Liver (tissue), 9 donors: ENCODE results near the gene FOXR1. TPM values are rescaled to one million over a fixed set of nuclear protein-coding genes. Genes with fewer than 3 reads are reported as not detected.

Source experiments
- DNase-seq: peaks from one replicate; pipeline ENCODE4 v3.0.0-alpha.2; 2017; ENCODE audit warnings: low spot score
- H3K27ac ChIP-seq, 2 donors: one replicate each; pipeline ENCODE4 v1.7.0; 2013; ENCODE audit warnings: inconsistent platforms in 2 of 2, low read length in 2 of 2, control low read depth in 1 of 2, low read depth in 1 of 2, mild to moderate bottlenecking in 1 of 2
- H3K27me3 ChIP-seq, 4 donors: one replicate each; pipeline versions ENCODE4 v1.6.1 to v1.7.0; 2013; ENCODE audit warnings: low read length in 3 of 4, inconsistent platforms in 1 of 4, mild to moderate bottlenecking in 1 of 4, moderate library complexity in 1 of 4; ENCODE audit not compliant: control insufficient read depth in 4 of 4, insufficient read depth in 4 of 4
- H3K36me3 ChIP-seq, 4 donors: one replicate each; pipeline versions ENCODE4 v1.6.1 to v1.7.0; 2013; ENCODE audit warnings: low read length in 3 of 4, mild to moderate bottlenecking in 3 of 4, low read depth in 1 of 4, moderate library complexity in 1 of 4; ENCODE audit not compliant: control insufficient read depth in 4 of 4, insufficient read depth in 3 of 4
- H3K4me1 ChIP-seq, 4 donors: one replicate each; pipeline versions ENCODE4 v1.6.1 to v1.7.0; 2013; ENCODE audit warnings: low read length in 3 of 4, mild to moderate bottlenecking in 3 of 4, moderate library complexity in 1 of 4; ENCODE audit not compliant: control insufficient read depth in 4 of 4, insufficient read depth in 4 of 4
- H3K4me3 ChIP-seq, 3 donors: one replicate each; pipeline versions ENCODE4 v1.6.1 to v1.7.0; 2013; ENCODE audit warnings: low read length in 3 of 3, control low read depth in 1 of 3, low read depth in 1 of 3, mild to moderate bottlenecking in 1 of 3
- H3K9ac ChIP-seq, 2 donors: one replicate each; pipeline ENCODE4 v1.7.0; 2013; ENCODE audit warnings: low read length in 2 of 2, mild to moderate bottlenecking in 2 of 2, moderate library complexity in 2 of 2, control low read depth in 1 of 2, low read depth in 1 of 2
- H3K9me3 ChIP-seq, 4 donors: one replicate each; pipeline versions ENCODE4 v1.6.1 to v1.7.0; 2013; ENCODE audit warnings: low read length in 3 of 4; ENCODE audit not compliant: control insufficient read depth in 4 of 4
- FOXA2 ChIP-seq: IDR thresholded peaks from 2 replicates; pipeline ENCODE4 v1.6.1; 2016; ENCODE audit warnings: antibody characterized with exemption
- GABPA ChIP-seq, 2 donors: IDR thresholded peaks in 1 of 2; conservative IDR thresholded peaks in 1 of 2; 2 replicates each; pipeline ENCODE4 v1.6.1; 2016; ENCODE audit warnings: antibody characterized with exemption in 2 of 2, mild to moderate bottlenecking in 1 of 2, moderate library complexity in 1 of 2
- HNF4A ChIP-seq, 2 donors: conservative IDR thresholded peaks; 2 replicates each; pipeline ENCODE4 v1.6.1; 2016; ENCODE audit warnings: antibody characterized with exemption in 2 of 2, mild to moderate bottlenecking in 2 of 2
- NR2F2 ChIP-seq: IDR thresholded peaks from 2 replicates; pipeline ENCODE4 v1.6.1; 2016; ENCODE audit warnings: antibody characterized with exemption
- RAD21 ChIP-seq, 2 donors: IDR thresholded peaks; 2 replicates each; pipeline ENCODE4 v1.6.1; 2016; ENCODE audit warnings: antibody characterized with exemption in 2 of 2, mild to moderate bottlenecking in 2 of 2
- RXRA ChIP-seq, 2 donors: IDR thresholded peaks; 2 replicates each; pipeline ENCODE4 v1.6.1; 2017 to 2018; ENCODE audit warnings: antibody characterized with exemption in 2 of 2, mild to moderate bottlenecking in 1 of 2
- SP1 ChIP-seq: IDR thresholded peaks from 2 replicates; pipeline ENCODE4 v1.6.1; 2018; ENCODE audit warnings: antibody characterized with exemption, mild to moderate bottlenecking
- WGBS: extraction: QIAGEN DNeasy Blood & Tissue Kit; methylation state at CpG from one replicate; pipeline ENCODE4 v1.1.7; 2013; 5-methylcytosine and 5-hydroxymethylcytosine counted together
- polyA plus RNA-seq, 2 donors: library from polyadenylated mRNA; stranded (reverse) in 1 of 2; unstranded in 1 of 2; fragments of 200-250 nt in 1 of 2; fragments of >200 nt in 1 of 2; fragmentation: Nextera tagmentation in 1 of 2; extraction: Ambion mirVana in 1 of 2; gene quantifications; one replicate each; pipeline versions ENCODE4 v1.2.1 to v1.2.3, GENCODE V29; 2013 to 2015
- total RNA-seq, 2 donors: library from RNA; depleted of rRNA; stranded (reverse); fragments of >200 nt; gene quantifications; one replicate each; pipeline ENCODE4 v1.2.3, GENCODE V29; 2014
- TF ChIP-seq, protein P1 (sequence below): fragments of 150-350 bp; IDR thresholded peaks from 2 replicates; pipeline ENCODE4 v1.5.1; 2017; ENCODE audit warnings: improper control_type of control experiment, low read depth, low read length; ENCODE audit not compliant: missing input control
- TF ChIP-seq, protein P2 (sequence below): IDR thresholded peaks from 2 replicates; pipeline ENCODE4 v1.6.1; 2016; ENCODE audit warnings: antibody characterized with exemption
- TF ChIP-seq, protein P3 (sequence below): IDR thresholded peaks from 2 replicates; pipeline ENCODE4 v1.6.1; 2016; ENCODE audit warnings: antibody characterized with exemption, mild to moderate bottlenecking
- TF ChIP-seq, protein P4 (sequence below): IDR thresholded peaks from 2 replicates; pipeline ENCODE4 v1.6.1; 2016; ENCODE audit warnings: antibody characterized with exemption
- donor health status: healthy.
- donor health status: healthy.
- donor health status: healthy.
- donor health status: healthy.
- donor health status: healthy.

Gene FOXR1
- total and polyA plus RNA-seq, 4 donors, result not detected

DNA sequence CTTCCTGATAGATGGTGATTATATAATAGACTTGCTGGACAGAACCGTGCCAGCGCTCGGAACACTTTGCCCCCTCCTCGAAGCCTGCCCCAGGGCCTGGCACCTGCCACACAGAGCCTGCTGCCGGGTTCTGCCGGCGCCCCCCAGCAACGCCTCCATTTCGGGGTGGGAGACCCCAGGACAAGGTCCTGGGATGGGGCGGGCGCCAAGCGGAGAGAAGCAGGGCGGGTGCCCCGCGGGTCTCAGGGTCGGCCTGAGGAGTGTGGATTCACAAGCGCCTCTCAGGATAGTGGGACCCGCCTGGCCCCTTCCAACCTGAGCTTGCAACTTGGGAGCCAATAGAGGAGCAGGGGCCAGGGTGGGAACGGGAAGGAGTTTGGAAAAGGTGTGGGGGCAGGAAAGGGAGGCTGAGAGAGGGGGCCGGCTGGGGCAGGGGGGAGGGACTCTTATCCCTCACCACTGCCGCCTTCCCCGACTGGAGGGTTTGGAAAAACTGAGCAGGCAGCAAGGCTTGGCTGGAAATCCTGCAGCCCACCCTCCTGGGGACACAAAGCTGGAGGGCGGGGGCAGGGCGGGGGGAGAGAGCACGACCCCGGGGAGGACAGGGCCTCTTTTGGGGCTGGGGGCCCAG, 42.6 kb upstream of the FOXR1 start:
- H3K4me1 ChIP-seq, result peaks cover 2 to 37% (median 26%) of the 10 kb centered on the region in 4 donors
- no peak for DNase-seq
- H3K27ac ChIP-seq, result peak overlapping the region; percentile 97 to 99

DNA sequence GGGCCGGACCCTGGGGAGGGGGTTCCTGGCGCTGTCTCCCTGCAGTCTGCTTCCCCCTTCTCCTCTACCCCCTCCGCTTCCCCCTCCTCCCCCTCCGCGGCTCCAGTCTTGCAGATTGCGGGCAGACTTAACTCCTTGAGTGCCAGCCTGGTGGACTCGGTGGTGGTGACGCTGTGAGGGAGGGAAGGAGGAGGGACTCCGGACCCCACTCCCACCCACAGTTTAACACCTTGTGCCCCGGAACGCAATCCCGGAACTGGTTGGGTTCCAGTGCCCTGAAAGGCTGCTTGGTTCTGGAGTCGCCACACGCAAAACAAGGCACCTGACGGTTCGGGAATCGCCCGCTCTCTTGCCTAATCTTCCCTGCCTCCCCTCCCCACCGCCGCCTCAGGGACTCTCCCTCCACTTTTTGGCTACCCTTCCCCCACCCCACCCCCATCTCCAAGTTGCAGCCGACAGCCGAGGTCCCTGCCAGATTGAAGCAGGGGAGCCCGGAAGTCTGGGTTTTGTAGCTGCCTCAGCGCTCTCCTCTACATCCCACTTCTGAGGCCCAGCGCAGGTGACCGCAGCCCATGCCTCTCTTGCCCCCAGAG, 42.0 kb upstream of the FOXR1 start:
- DNase-seq, result no peak
- H3K27me3 ChIP-seq, result no peaks in the 10 kb centered on the region
- peak overlapping the region; percentile 72 to 90 (median 81) for H3K4me3 ChIP-seq
- H3K9ac ChIP-seq, result peak overlapping the region in 1 of 2 donors; percentile 45
- H3K4me1 ChIP-seq, result peaks cover 1 to 32% (median 22%) of the 10 kb centered on the region in 4 donors
- under 1% methylated on average over 24 of the region's 26 CpGs for WGBS
- H3K27ac ChIP-seq, result peak overlapping the region; percentile 97 to 99
- no peak for TF ChIP-seq GABPA (IDR thresholded peaks at IDR 0.05 in 1 of 2, conservative IDR thresholded peaks at IDR 0.05 in 1 of 2)
- TF ChIP-seq SP1, result no peak
- TF ChIP-seq NR2F2, result no peak
- TF ChIP-seq, protein P1, sequence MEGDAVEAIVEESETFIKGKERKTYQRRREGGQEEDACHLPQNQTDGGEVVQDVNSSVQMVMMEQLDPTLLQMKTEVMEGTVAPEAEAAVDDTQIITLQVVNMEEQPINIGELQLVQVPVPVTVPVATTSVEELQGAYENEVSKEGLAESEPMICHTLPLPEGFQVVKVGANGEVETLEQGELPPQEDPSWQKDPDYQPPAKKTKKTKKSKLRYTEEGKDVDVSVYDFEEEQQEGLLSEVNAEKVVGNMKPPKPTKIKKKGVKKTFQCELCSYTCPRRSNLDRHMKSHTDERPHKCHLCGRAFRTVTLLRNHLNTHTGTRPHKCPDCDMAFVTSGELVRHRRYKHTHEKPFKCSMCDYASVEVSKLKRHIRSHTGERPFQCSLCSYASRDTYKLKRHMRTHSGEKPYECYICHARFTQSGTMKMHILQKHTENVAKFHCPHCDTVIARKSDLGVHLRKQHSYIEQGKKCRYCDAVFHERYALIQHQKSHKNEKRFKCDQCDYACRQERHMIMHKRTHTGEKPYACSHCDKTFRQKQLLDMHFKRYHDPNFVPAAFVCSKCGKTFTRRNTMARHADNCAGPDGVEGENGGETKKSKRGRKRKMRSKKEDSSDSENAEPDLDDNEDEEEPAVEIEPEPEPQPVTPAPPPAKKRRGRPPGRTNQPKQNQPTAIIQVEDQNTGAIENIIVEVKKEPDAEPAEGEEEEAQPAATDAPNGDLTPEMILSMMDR, result no peak
- TF ChIP-seq RAD21 (IDR thresholded peaks at IDR 0.05), result no peak
- no peak for TF ChIP-seq RXRA (IDR thresholded peaks at IDR 0.05)
- TF ChIP-seq, protein P2, sequence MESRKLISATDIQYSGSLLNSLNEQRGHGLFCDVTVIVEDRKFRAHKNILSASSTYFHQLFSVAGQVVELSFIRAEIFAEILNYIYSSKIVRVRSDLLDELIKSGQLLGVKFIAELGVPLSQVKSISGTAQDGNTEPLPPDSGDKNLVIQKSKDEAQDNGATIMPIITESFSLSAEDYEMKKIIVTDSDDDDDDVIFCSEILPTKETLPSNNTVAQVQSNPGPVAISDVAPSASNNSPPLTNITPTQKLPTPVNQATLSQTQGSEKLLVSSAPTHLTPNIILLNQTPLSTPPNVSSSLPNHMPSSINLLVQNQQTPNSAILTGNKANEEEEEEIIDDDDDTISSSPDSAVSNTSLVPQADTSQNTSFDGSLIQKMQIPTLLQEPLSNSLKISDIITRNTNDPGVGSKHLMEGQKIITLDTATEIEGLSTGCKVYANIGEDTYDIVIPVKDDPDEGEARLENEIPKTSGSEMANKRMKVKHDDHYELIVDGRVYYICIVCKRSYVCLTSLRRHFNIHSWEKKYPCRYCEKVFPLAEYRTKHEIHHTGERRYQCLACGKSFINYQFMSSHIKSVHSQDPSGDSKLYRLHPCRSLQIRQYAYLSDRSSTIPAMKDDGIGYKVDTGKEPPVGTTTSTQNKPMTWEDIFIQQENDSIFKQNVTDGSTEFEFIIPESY, result no peak
- TF ChIP-seq FOXA2, result no peak
- H3K36me3 ChIP-seq, result no peaks in the 10 kb centered on the region
- H3K9me3 ChIP-seq, result no peaks in the 10 kb centered on the region

More for the DNA sequence above, 42.6 kb upstream of the FOXR1 start:
- Histone ChIP-seq H3K36me3 (no peaks in the 10 kb centered on the region), H3K9ac (peak overlapping the region; percentile 68 to 95), H3K27me3 (no peaks in the 10 kb centered on the region), H3K4me3 (peak overlapping the region; percentile 72 to 90 (median 88)), H3K9me3 (no peaks in the 10 kb centered on the region)
- 1% methylated on average over 26 of the region's 26 CpGs for WGBS
- TF ChIP-seq, protein P3, sequence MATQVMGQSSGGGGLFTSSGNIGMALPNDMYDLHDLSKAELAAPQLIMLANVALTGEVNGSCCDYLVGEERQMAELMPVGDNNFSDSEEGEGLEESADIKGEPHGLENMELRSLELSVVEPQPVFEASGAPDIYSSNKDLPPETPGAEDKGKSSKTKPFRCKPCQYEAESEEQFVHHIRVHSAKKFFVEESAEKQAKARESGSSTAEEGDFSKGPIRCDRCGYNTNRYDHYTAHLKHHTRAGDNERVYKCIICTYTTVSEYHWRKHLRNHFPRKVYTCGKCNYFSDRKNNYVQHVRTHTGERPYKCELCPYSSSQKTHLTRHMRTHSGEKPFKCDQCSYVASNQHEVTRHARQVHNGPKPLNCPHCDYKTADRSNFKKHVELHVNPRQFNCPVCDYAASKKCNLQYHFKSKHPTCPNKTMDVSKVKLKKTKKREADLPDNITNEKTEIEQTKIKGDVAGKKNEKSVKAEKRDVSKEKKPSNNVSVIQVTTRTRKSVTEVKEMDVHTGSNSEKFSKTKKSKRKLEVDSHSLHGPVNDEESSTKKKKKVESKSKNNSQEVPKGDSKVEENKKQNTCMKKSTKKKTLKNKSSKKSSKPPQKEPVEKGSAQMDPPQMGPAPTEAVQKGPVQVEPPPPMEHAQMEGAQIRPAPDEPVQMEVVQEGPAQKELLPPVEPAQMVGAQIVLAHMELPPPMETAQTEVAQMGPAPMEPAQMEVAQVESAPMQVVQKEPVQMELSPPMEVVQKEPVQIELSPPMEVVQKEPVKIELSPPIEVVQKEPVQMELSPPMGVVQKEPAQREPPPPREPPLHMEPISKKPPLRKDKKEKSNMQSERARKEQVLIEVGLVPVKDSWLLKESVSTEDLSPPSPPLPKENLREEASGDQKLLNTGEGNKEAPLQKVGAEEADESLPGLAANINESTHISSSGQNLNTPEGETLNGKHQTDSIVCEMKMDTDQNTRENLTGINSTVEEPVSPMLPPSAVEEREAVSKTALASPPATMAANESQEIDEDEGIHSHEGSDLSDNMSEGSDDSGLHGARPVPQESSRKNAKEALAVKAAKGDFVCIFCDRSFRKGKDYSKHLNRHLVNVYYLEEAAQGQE, result peak; percentile 3
- TF ChIP-seq, protein P4, sequence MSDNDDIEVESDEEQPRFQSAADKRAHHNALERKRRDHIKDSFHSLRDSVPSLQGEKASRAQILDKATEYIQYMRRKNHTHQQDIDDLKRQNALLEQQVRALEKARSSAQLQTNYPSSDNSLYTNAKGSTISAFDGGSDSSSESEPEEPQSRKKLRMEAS, result no peak
- peak in 1 of 2 donors; percentile 23 for TF ChIP-seq HNF4A (conservative IDR thresholded peaks at IDR 0.05)
